GM19395 (cell line): ENCODE results near the gene NDUFS8.
"Not testable (repeated sequence)": the region's sequence is repeated elsewhere in the genome, so short reads cannot be mapped to it uniquely, and the experiment has no call there.

ENCODE experiments used
- ATAC-seq: cut with Tn5 transposase; IDR thresholded peaks from one replicate; pipeline ENCODE4 v1.9.1; 2021; ENCODE audit warnings: mild to moderate bottlenecking, moderate library complexity; ENCODE audit not compliant: unreplicated experiment

Gene NDUFS8

DNA sequence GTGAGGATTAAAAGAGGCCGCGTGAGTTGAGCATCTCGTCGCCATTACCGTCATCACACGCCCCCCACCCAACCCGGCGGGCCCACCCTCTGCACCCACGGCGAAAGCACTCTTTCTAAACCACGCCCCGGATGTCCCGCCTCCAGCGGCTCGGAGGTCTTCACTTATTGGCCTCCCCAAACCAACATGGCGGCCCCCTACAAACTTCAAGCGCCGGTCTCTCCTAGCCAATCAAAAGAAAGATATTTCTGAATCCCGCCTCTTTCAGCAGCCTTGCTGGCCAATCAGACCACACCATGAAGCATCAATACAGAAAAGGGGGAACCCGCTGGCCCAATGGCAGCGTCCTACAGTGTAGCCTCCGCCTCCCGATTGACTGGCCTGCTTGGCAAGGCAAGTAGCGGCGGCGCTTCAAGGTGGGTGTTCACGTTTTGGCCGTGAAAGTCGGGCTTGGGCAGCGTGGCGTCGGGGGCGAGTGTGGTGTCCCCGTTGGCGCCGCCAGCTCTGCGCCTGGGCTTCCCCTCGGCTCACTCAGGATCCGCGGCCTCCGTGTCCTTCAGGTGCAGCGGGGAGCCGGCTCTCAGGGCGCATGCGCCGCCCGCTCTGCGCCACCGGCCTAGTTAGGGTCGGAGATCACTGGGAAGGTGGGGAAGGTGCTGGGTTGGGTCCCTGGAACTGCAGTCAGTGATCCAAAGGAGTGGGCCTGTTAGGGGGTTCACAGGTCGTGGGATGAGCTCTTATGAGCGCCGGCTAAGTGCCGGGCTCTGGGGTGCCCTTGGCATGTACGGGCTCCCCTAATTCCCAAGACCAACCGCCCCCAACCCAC, at the start of gene NDUFS8:
NDUFS8 (plus strand) TSS at position 364 of the 826 bp plus-strand sequence. CDS start 1,471 bp downstream, outside the sequence.
- peak; percentile 94 for ATAC-seq

DNA sequence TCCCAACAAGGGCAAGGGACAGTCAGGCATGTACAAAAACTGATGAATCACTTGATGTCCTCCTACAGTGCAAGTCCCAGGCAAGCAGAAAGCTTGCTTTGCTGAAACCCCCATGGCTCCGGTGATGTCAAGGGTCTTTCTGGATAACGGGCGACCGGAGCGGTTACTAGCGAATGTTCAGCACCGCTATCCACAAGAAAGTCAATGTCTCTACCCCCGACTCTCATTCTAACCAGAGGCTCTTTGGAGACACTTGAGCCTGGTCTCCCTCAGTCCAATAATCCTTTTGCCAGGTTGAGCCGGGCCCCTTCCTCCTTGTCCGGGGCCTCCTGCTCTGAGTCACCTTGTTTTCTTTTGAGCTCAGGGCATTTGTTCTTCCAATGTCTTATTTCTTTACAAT, 49.3 kb upstream of the NDUFS8 start:
- not testable (repeated sequence) for ATAC-seq

DNA sequence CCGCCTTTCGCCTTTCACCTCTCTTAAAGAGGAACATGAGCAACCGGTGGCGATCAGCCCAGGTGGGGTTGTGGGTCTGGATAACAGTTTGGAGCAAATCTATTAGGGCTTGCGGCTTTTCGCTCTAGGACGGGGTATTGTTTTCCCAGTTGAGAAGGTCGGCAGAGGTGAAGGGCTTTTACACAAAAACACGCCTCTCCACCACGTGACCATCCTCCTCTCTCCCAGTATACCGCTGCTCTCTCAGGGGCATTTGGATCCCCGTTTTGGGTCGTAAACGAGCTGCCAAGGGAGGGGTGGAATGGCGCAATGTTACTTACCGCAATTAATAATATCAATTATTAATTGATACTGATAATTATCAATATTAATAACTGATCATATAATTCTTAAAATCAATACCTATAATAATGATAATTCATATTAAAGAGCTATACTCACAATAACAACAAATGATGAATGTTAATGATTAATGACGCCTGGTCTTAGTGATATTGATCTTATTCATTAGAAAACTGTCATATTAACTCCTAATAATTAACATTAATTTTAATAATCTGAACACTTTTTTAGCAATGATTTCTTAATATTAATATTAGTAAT, 48.1 kb upstream of the NDUFS8 start:
- not testable (repeated sequence) for ATAC-seq

- no peak for ATAC-seq
These were observed 46.5 kb upstream of the NDUFS8 start for GRCh38 chr11:67983951-67984350.

GRCh38 chr11:67985302-67985701, 45.2 kb upstream of the NDUFS8 start:
- ATAC-seq: not testable (repeated sequence)

DNA sequence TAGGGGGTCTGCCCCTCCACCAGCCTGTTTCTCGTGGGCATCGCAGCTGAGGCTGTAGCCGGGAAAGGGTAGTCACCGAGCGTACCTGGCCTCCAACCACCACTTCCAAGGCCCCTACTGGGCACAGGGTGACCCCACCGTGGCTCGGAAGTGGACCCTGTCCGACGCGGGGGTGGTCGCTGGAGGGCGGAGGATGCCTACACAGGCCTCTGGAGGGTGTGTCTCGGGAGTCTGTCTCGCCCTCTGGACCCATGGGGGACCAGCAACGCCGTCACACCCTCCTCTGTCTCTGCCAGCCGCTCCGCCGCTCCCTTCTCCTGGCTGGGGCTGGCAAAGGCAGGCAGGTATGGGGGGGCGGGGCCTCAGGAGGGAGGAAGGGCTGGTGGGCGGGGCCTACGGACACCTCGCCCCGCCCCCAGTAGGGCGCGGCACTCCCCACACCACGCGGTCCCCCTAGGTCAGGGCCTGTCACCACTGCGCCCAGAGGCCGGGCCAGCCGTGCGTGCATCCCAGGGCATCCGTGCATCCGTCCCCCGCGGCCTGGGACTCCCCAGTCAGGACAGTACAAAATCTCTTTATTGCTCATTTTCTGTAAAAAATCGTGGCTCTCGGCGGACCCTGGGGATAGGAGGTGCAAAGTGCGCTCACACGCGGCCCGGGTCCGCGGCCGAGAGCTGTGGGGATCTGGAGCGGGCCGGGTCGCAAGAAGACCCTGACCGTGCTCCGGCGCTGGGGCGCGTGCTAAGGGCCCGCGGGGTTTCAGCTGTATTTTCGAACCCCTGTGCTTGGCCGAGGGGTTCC, 39.7 kb upstream of the NDUFS8 start:
- ATAC-seq: not testable (repeated sequence)

GRCh38 chr11:67991347-67992121, 38.9 kb upstream of the NDUFS8 start:
- not testable (repeated sequence) for ATAC-seq

DNA sequence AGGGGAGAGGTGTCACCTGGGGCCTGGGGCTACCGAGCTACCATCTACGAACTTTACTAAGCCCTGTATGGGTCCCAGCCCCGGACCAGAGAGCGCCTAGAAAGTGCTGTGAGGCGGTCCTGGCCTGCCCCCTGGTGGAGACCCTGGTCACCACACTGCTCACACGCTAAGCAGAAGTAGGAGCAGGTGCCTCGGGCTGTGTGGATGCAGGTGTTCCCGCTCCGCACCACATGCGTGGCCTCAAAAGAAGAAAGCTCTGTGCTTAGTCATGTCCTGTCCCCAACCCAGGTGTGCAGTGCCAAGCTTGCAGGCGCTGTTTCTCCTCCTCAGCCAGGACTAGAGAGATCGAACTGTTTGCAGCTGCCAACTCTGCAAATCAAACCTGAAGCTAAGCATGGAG, 36.7 kb upstream of the NDUFS8 start:
- ATAC-seq: not testable (repeated sequence)

GRCh38 chr11:67994387-67994786, 36.1 kb upstream of the NDUFS8 start:
- not testable (repeated sequence) for ATAC-seq

- ATAC-seq: not testable (repeated sequence)
These were observed 35.4 kb upstream of the NDUFS8 start for GRCh38 chr11:67995129-67995528.

DNA sequence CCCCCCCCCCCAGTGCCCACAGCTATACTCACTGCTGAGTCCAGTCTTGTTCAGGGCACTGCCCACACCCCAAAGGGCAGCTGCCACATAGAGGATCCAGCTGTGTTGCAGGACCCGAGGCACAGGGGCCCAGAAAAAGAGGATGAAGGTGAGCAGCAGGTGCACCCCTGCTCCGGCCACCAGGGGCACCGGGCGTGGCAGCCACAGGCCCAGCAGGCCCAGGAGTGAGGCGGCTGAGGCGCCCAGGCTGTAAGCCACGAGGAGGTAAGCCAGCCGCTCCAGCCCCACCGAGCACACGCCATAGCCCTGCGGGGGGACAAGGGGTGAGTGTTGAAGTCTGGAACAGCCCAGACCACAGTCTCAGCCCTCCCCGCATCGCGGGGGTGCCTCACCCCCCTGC, 34.9 kb upstream of the NDUFS8 start:
- not testable (repeated sequence) for ATAC-seq

DNA sequence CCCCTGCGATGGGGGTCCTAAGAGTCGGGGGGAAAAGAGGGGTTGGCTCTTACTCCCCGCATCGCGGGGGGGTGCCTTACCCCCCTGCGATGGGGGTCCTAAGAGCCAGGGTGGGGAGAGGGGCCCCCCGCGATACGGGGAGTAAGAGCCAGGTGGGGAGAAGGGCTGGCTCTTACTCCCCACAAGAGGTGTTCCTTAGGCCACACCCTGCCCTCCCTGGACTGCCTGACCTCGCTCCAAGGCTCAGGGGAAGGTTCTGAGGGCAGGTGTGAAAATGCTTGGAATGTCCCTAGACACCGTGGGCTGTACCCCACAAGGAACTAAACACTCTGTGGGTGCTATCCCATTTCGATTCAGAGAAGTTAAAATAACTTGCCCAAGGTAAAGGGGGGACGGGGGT, 34.4 kb upstream of the NDUFS8 start:
- no peak for ATAC-seq

GRCh38 chr11:67996622-67997474, 33.6 kb upstream of the NDUFS8 start:
- ATAC-seq: no peak

DNA sequence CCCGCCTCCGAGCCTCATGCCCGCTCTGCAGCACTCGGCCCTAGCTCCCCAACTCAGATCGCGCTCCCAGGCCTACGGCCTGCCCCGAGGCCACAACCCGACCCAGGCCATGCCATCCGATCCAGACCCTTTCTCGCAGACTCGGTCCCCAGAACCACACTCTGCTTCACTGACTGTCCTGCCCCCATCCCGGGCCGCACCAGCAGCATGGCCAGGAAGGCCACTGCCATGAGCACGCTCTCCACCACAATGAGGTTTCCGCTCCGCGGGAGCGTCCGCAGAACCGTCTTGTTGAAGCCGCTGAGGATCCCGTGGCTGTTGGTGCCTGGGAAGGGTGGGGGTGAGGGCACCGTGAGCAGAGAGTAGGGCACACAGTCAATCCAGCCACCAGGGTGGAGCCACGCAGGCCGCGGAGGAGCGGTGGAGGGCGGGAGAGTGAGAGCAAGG, 33.0 kb upstream of the NDUFS8 start:
- no peak for ATAC-seq

DNA sequence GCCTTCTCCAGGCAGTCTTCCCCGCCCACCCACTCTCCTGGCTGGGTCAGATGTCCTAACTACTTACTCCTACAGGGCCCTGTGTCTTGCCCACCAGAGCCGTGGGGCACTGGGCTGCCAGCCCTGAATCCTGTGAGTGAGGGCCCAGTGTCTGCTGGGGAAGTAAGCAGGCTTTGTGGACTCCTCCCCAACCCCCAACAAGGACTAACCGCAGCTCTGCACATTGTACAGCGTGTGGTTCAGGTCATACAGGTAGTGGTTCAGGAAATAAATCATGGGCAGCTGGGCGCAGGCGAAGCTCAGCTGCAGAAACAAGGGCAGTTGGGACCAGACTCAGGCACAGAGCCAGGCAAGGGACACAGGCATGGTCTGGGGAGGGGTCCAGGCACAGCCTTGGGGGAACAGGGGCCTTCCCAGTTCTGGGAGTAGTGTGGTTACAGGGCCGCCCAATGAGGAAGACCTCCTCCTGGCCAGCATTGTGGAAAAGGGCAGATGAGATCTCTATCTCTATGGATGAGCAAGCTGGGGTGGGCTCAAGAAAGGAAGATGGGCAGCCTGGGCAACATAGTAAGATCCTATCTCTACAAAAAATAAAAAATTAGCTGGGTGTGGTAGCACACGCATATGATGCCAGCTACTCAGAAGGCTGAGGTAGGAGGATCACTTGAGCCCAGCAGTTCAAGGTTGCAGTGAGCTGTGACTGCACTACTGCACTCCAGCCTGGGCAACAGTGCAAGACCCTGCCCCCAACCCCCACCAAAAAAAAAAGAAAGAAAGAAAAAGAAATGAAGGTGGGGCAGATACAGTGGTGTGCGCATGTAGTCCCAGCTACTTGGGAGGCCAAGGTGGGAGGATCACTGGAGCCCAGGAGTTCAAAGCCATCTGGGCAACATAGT, 32.1 kb upstream of the NDUFS8 start:
- ATAC-seq: no peak

DNA sequence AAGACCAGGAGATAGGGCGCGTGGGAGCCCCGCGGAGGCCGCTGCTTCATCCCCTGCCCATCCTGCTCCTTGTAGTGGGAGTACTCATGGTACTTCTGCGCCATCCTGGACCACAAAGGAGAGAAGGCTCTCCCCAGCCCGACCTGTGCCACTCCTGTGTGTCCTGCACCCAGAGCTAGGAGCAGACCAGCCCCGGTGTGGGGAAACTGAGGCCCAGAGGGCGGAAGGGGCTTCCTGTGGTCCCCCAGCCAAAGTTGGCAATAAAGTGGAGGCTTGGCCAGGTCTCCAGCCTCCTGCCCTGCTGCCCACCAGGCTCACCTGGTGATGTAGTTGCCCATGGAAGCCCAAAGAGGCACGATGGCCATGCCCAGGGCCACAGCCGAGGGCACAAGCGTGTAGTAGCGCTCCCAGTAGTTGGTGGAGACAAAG, 31.3 kb upstream of the NDUFS8 start:
- no peak for ATAC-seq

DNA sequence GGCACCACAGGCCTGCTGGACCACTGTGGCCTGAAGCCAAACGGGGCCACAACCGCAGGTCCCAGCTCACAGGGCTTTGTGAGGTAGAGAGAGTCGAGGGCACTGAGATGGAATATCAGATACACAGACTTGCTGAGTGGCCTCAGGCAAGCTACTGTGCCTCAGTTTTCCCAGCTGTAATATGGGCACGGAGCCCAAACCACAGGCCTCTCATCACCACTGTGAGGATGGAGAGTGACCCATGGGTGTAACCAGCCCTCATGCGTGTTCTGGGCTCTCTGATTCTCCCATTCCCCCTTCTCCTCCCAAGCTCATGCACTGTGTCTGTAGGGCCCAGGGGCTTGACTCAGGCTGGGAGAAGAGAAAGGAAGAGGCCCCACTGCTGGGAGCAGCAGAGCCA, 30.8 kb upstream of the NDUFS8 start:
- ATAC-seq: no peak

DNA sequence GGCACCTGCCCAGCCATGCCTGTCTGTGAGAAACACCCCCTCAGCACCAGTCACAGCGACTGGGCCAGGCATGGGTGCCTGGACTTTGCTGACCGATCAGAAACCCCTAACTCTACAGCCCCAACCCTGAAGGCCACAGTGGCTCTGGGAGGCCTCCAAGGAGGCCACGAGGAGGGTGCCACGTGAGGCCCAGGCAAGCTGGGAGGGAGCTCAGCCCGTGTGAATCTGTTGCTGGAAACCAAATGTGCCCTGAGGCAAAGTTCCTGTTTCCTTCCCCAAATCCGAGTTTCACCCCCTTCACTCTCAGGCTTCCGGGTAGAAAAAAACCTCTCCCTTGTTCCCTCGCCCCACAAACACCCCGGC, 27.9 kb upstream of the NDUFS8 start:
- peak; percentile 28 for ATAC-seq
